ENCODE measurements around the gene ZNF439. TPM values are rescaled to one million over a fixed set of nuclear protein-coding genes. Genes with fewer than 3 reads are reported as not detected.
A peak's percentile ranks its signal among the peaks of the same experiment; 100 is the strongest.
"Not testable (repeated sequence)": the region's sequence is repeated elsewhere in the genome, so short reads cannot be mapped to it uniquely, and the experiment has no call there.

Gene ZNF439
- total RNA-seq, 1 donor from 2014 or later: 0.60 TPM

DNA sequence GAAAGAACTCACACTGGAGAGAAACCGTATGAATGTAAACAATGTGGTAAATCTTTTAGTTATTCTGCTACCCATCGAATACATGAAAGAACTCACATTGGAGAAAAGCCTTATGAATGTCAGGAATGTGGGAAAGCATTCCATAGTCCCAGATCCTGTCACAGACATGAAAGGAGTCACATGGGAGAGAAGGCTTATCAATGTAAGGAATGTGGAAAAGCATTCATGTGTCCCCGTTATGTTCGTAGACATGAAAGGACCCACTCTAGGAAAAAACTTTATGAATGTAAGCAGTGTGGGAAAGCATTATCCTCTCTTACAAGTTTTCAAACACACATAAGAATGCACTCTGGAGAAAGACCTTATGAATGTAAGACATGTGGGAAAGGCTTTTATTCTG, 19.2 kb downstream of the ZNF439 start:
- not testable (repeated sequence) for DNase-seq (ENCODE audit: low spot score); ATAC-seq

GRCh38 chr19:11868188-11868587, 19.7 kb downstream of the ZNF439 start:
- ATAC-seq: no peak
- no peak for DNase-seq (ENCODE audit: low spot score)

DNA sequence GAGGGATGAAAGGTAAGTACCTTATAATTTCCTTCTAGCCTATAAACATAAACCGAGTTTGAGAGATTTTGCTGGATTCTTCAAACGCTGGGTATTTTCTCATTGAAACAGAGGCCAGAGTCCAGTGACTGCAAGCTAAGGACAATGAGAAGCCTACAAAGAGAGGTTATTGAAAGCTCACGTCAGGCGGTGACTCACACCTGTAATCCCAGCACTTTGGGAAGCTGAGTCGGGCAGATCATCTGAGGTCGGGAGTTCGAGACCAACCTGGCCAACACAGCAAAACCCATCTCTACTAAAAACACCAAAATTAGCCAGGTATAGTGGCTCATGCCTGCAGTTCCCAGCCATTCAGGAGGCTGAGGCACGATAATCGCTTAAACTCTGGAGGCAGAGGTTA, 24.1 kb downstream of the ZNF439 start:
- DNase-seq (ENCODE audit: low spot score): no peak
- no peak for ATAC-seq

DNA sequence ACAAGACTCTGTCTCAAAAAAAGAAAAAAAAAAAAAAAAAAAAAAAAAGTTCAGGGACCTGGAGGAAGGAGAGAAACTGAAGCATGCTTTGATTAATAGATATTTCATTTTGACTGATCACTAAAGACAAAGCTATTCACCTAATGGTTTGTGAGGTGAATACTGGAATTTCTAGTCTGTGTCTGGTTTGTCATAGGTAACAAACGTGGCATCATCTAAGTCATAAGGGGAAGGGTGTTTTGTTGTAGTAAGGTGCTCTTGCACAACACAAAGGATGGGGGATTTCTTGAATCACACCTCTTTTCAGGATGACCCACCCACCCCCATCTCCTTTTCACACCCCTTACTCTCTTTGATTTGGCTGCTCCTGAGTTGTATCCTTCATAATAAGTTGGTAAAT, 25.2 kb downstream of the ZNF439 start:
- no peak for ATAC-seq
- DNase-seq (ENCODE audit: low spot score): no peak

GRCh38 chr19:11879687-11880266, 31.3 kb downstream of the ZNF439 start:
- not testable (repeated sequence) for DNase-seq (ENCODE audit: low spot score)
- ATAC-seq: peak; percentile 59

DNA sequence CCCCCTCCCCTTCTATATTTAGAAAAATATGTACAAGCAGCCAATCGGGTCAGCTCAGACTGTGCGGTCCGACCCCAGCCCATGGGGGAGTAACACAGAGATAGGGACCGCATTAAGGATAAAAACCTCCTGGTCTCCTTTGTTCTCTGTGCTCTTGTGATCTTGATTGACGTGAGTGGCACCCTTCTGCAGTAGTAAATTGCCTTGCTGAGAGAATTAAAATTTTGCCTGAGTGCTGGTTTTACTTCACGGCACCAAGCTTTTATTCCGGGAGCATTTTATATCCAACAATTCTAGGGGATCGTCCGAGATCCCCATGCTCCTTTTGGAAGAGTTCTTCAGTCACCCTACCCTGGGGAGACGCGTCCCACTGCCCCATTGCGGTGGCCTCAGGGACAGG, 32.1 kb downstream of the ZNF439 start:
- ATAC-seq (no peak), DNase-seq (ENCODE audit: low spot score) (no peak)

- DNase-seq (ENCODE audit: low spot score): peak; percentile 63
- ATAC-seq: peak; percentile 99
Measured at GRCh38 chr19:11881151-11881800, 32.8 kb downstream of the ZNF439 start.

- ATAC-seq (no peak), DNase-seq (ENCODE audit: low spot score) (no peak)
Measured at GRCh38 chr19:11882606-11883005, 34.1 kb downstream of the ZNF439 start.

DNA sequence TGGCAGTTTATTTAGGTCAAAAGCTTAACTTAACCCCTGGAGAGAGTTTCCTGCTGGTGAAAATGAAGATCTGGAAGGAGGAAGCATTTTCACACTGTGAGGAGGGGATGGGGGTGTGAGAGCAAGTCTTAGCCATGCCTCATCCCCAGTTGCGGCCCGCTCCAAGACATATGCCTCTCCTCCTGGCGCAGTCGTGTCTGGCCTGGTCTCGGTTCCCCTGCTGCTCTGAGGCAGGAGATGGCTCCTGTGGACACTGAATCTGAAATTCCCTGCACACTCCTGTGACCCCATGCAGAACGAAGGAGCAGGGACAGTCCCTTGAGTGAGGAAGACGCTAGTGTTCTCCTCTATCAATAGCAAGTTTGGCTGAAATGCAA, 38.7 kb downstream of the ZNF439 start:
- DNase-seq (ENCODE audit: low spot score) (no peak), ATAC-seq (peak; percentile 18)

DNA sequence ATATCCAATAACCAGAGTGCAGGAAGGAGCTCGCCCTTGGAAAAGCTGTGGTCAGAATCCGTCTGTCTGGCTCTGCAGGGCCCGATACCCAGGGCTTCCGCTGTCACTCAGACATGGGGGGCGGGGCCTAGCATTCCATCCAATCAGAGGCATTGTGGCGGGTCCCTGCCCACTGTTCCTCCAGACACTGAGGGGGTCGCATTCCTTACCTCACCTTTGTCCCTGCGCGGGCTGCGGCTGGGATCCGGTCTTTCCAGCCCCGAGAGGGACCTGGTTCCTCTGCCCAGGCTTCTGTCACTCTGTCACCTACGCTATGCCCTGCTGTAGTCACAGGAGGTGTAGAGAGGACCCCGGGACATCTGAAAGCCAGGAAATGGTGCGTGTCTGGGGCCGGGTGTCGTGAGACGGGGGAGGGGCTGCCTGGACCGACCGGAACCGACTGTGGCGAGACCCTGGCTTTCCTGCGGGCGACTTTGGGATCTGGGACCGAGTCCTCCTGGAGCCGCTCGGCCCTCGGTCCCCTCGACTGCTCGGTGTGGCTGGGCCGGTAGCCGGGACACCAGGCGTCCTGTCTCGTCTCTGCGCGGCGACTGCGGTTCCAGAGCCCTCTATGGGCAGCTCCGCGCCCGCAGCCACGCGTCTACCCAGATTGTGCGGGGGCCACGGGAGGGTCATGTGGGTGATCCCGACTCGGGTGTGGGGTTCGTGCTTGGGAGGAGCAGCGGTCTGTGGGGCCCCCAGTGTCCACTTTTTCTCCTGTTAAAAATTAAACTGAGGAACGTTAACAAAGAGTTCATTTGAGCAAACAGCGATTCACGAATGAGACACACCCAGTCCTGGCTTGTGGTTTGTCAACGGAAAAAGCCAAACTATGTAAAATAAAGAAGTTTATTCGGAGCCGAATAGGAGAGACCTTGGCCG, 39.3 kb downstream of the ZNF439 start, which contains the start of gene ZNF69:
Gene ZNF69, plus strand, starts transcription at position 172 of the 921 bp plus-strand sequence. Its CDS starts 142 bp downstream, at position 314.
- peak; percentile 93 for DNase-seq (ENCODE audit: low spot score)
- ATAC-seq: peak; percentile 98

GRCh38 chr19:11889901-11890300, 41.4 kb downstream of the ZNF439 start:
- DNase-seq (ENCODE audit: low spot score); ATAC-seq: not testable (repeated sequence)

DNA sequence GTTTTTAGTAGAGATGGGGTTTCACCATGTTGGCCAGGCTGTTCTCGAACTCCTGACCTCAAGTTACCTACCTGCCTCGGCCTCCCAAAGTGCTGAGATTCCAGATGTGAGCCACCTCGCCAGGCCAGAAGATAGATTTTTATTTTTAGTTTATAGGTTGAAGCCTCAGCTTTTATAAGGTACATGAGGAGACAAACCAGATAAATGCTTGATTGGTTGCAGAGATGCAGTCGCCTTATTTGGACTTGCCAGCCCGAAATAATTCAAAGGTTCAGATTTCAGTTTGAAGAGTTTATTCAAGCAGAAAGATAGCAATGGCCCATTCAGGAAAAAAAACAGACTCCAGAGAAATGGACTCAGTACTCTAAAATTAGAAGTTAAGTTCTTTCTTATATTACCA, 42.1 kb downstream of the ZNF439 start:
- no peak for DNase-seq (ENCODE audit: low spot score)

DNA sequence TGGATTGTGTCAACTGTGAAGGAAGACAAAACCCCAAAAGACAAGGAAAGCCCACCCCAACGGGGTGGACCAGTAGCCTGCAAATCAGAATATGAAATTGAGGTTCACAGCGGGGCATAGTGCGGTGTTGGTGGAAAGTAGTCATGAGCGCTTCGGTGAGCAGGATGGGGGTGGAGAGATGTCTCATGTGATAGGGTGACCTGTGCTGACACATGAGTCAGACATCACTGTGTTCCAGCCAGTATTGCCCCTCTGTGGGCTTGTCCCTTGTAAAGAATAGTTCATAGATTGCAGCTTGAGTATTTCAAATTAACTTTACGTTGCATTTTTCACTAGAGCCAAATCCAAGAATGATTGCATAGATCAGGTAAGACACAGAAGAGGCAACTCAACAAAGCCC, 46.3 kb downstream of the ZNF439 start:
- DNase-seq (ENCODE audit: low spot score) (no peak), ATAC-seq (no peak)

More for the DNA sequence above, 42.1 kb downstream of the ZNF439 start:
- ATAC-seq: no peak

DNA sequence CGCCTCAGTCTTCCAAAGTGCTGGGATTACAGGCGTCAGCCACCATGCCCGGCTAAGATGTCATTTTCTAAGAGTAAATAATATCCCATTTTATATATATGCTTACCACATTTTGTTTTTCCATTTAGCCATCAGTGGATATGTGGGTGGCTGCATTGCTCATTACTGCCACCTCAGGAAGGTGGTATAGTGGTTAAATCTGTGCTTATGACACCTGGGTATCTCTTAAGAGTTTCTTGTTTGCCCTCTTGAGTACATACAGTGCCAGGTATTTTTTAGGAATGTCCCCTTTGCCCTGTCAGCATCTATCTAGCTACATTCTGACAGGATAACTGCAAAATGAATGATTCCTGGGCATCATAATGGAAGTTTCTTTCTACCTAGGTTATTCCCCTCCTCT, 53.7 kb downstream of the ZNF439 start:
- ATAC-seq: no peak
- DNase-seq (ENCODE audit: low spot score): no peak

- ATAC-seq (no peak), DNase-seq (ENCODE audit: low spot score) (no peak)
Measured at GRCh38 chr19:11905928-11906327, 57.4 kb downstream of the ZNF439 start.

- ATAC-seq; DNase-seq (ENCODE audit: low spot score): not testable (repeated sequence)
Measured at GRCh38 chr19:11911937-11912336, 63.4 kb downstream of the ZNF439 start.

GRCh38 chr19:11914417-11915051, 66.0 kb downstream of the ZNF439 start:
- DNase-seq (ENCODE audit: low spot score); ATAC-seq: not testable (repeated sequence)

All from left lobe of liver (tissue), 2 donors.